SK-N-SH treated with all-trans-retinoic acid at 6 μM for 48 hours (cell line): ENCODE results near the gene SLC4A3.
"Not testable (repeated sequence)": the region's sequence is repeated elsewhere in the genome, so short reads cannot be mapped to it uniquely, and the experiment has no call there.

Experiments used
- ATAC-seq: fragments of 200-7000 bp; cut with Tn5 transposase; 3 replicates; pipeline ENCODE4 v1.9.1; 2020; ENCODE audit warnings: mild to moderate bottlenecking, moderate library complexity
- BACH2 ChIP-seq: fragments of 250-450 bp; sonication (Bioruptor Pico); IDR thresholded peaks from 2 replicates; pipeline ENCODE4 v1.9.0; 2021; ENCODE audit warnings: mild to moderate bottlenecking, borderline replicate concordance
- CSDC2 ChIP-seq: fragments of 250-450 bp; sonication (Bioruptor Pico); IDR thresholded peaks from 2 replicates; pipeline ENCODE4 v1.5.0; 2020; ENCODE audit warnings: mild to moderate bottlenecking, moderate library complexity
- CSRNP3 ChIP-seq: fragments of 250-450 bp; sonication (Bioruptor Pico); IDR thresholded peaks from 2 replicates; pipeline ENCODE4 v1.5.1; 2021; ENCODE audit warnings: mild to moderate bottlenecking, moderate library complexity
- ESRRG ChIP-seq: fragments of 250-450 bp; sonication (Bioruptor Pico); IDR thresholded peaks from 2 replicates; pipeline ENCODE4 v1.6.1; 2021; ENCODE audit warnings: mild to moderate bottlenecking
- GLIS3 ChIP-seq: fragments of 250-450 bp; sonication (Bioruptor Pico); IDR thresholded peaks from 2 replicates; pipeline ENCODE4 v1.5.0; 2020; ENCODE audit warnings: mild to moderate bottlenecking, moderate library complexity
- OSR1 ChIP-seq: fragments of 250-450 bp; sonication (Bioruptor Pico); IDR thresholded peaks from 2 replicates; pipeline ENCODE4 v1.8.0; 2022; ENCODE audit warnings: moderate library complexity, mild to moderate bottlenecking, inconsistent platforms
- POU6F1 ChIP-seq: fragments of 250-450 bp; sonication (Bioruptor Pico); IDR thresholded peaks from 2 replicates; pipeline ENCODE4 v1.8.0; 2021; ENCODE audit warnings: low read depth, mild to moderate bottlenecking, moderate library complexity, borderline replicate concordance
- PPARA ChIP-seq: fragments of 250-450 bp; sonication (Bioruptor Pico); IDR thresholded peaks from 2 replicates; pipeline ENCODE4 v1.5.0; 2020; ENCODE audit warnings: mild to moderate bottlenecking, borderline replicate concordance
- RARB ChIP-seq: fragments of 250-450 bp; sonication (Bioruptor Pico); IDR thresholded peaks from 2 replicates; pipeline ENCODE4 v1.8.0; 2021; ENCODE audit warnings: mild to moderate bottlenecking, moderate library complexity
- SNAI2 ChIP-seq: fragments of 250-450 bp; sonication (Bioruptor Pico); IDR thresholded peaks from 2 replicates; pipeline ENCODE4 v1.5.0; 2020; ENCODE audit warnings: mild to moderate bottlenecking, moderate library complexity
- TCF4 ChIP-seq: fragments of 250-450 bp; sonication (Bioruptor Pico); IDR thresholded peaks from 2 replicates; pipeline ENCODE4 v1.8.0; 2021; ENCODE audit warnings: mild to moderate bottlenecking, moderate library complexity, borderline replicate concordance
- TSHZ2 ChIP-seq: fragments of 250-450 bp; sonication (Bioruptor Pico); IDR thresholded peaks from 2 replicates; pipeline ENCODE4 v1.5.0; 2020; ENCODE audit warnings: mild to moderate bottlenecking, moderate library complexity
- ZFP3 ChIP-seq: fragments of 250-450 bp; sonication (Bioruptor Pico); IDR thresholded peaks from 2 replicates; pipeline ENCODE4 v1.5.0; 2020; ENCODE audit warnings: mild to moderate bottlenecking, moderate library complexity
- ZNF565 ChIP-seq: fragments of 450-650 bp; formaldehyde crosslinking; conservative IDR thresholded peaks from 2 replicates; pipeline ENCODE4 v1.5.0; 2020; ENCODE audit warnings: low read depth, mild to moderate bottlenecking, moderate library complexity
- ZNF70 ChIP-seq: fragments of 450-650 bp; formaldehyde crosslinking; IDR thresholded peaks from 2 replicates; pipeline ENCODE4 v1.5.0; 2020; ENCODE audit warnings: mild to moderate bottlenecking, moderate library complexity

SLC4A3 gene

GRCh38 chr2:219648176-219648575 lies 20.7 kb downstream of the SLC4A3 start:
- ATAC-seq = no peak
- TF ChIP-seq CSDC2 (CRISPR knock-in tag) = no peak
- no peak for TF ChIP-seq PPARA (CRISPR knock-in tag)
- no peak for TF ChIP-seq CSRNP3 (CRISPR knock-in tag)
- no peak for TF ChIP-seq GLIS3 (CRISPR knock-in tag)
- TF ChIP-seq, all 23 proteins: peak for 0

GRCh38 chr2:219648963-219649362 lies 21.5 kb downstream of the SLC4A3 start:
- TF ChIP-seq OSR1 = no peak
- no peak for TF ChIP-seq RARB (CRISPR knock-in tag)
- no peak for TF ChIP-seq PPARA (CRISPR knock-in tag)
- no peak for TF ChIP-seq CSRNP3 (CRISPR knock-in tag)
- TF ChIP-seq SNAI2 (CRISPR knock-in tag) = no peak
- TF ChIP-seq ZFP3 (CRISPR knock-in tag) = no peak
- TF ChIP-seq POU6F1 = no peak
- no peak for TF ChIP-seq BACH2
- TF ChIP-seq TCF4 (CRISPR knock-in tag) = no peak
- TF ChIP-seq TSHZ2 (CRISPR knock-in tag) = no peak
- no peak for TF ChIP-seq ZNF565 (CRISPR knock-in tag)
- ATAC-seq = no peak

GRCh38 chr2:219650426-219651248 lies 23.2 kb downstream of the SLC4A3 start:
- no peak for TF ChIP-seq CSRNP3 (CRISPR knock-in tag)
- TF ChIP-seq ESRRG (CRISPR knock-in tag) = no peak
- TF ChIP-seq POU6F1 = no peak
- no peak for TF ChIP-seq ZNF70 (CRISPR knock-in tag)
- TF ChIP-seq CSDC2 (CRISPR knock-in tag) = no peak
- no peak for TF ChIP-seq OSR1
- TF ChIP-seq ZFP3 (CRISPR knock-in tag) = no peak
- no peak for TF ChIP-seq ZNF565 (CRISPR knock-in tag)
- no peak for ATAC-seq

- not testable (repeated sequence) for ATAC-seq
Measured at GRCh38 chr2:219651656-219652055, 24.2 kb downstream of the SLC4A3 start.
